Measurements from ENCODE around the gene UNC45A.

DNA sequence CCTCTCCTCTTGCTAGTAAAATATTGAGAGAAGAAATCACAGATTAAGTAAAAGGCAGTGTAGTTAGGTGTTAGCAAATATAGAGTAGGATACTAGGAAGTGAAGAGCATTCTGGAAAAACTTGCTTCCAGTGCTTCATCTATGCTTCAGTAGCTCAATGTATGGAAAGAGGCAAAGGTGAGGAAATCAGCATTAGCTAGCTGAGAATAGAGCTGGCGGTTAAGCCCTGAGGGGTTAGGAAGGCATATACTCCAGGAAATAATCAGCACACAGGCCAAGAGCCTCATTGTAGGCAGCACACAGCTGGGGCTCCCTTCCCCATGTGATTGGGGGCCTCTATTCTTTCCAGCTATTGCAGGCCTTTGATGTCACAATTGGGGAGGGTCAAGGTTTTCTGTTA lies 33.3 kb downstream of the UNC45A start:
- TF ChIP-seq, protein P1, sequence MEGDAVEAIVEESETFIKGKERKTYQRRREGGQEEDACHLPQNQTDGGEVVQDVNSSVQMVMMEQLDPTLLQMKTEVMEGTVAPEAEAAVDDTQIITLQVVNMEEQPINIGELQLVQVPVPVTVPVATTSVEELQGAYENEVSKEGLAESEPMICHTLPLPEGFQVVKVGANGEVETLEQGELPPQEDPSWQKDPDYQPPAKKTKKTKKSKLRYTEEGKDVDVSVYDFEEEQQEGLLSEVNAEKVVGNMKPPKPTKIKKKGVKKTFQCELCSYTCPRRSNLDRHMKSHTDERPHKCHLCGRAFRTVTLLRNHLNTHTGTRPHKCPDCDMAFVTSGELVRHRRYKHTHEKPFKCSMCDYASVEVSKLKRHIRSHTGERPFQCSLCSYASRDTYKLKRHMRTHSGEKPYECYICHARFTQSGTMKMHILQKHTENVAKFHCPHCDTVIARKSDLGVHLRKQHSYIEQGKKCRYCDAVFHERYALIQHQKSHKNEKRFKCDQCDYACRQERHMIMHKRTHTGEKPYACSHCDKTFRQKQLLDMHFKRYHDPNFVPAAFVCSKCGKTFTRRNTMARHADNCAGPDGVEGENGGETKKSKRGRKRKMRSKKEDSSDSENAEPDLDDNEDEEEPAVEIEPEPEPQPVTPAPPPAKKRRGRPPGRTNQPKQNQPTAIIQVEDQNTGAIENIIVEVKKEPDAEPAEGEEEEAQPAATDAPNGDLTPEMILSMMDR (IDR thresholded peaks at IDR 0.05): no peak
- TF ChIP-seq POLR2A (IDR thresholded peaks at IDR 0.05): no peak

Data from thyroid gland (tissue), 4 donors.